ENCODE results near the gene LRP5. TPM values are rescaled to one million over a fixed set of nuclear protein-coding genes. Genes with fewer than 3 reads are reported as not detected.

Gene LRP5
- 10 to 100 TPM; 34.6 to 60.9 TPM for total RNA-seq

DNA sequence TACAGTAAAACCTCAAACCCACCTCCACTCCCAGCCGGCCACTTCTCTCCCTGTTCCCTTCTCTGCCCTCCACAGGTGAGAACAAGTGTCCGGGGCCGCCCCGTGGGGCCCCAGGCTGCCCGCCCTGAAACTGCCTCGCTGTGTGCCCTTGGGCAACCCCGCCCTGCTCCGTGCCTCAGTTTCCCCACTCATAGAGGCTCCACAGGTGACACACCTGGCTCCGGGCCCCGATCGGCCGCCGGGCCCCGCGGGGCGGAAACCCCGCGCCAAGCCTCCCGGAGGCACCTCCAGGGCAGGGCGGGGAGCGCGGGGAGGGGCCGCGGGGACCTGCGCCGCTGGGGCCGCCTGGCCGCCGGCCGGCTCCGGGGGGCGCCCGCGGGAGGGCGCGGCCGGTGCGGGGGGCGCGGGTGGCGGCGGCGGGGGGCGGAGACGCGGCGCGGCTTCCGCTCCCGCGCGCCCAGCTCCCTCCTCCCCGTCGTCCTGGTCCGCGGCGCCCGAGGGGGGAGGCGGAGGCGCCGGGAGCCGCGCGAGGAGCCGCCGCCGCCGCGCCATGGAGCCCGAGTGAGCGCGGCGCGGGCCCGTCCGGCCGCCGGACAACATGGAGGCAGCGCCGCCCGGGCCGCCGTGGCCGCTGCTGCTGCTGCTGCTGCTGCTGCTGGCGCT is at the start of gene LRP5:
Gene LRP5 (plus strand): TSS at position 475 of the 663 bp plus-strand sequence. CDS start 124 bp downstream, at position 599.
- no peaks in the 10 kb centered on the region for H3K9me3 ChIP-seq
- DNase-seq (ENCODE audit: low spot score) = no peak
- peak within 1 kb of the TSS; percentile 69 for H3K4me3 ChIP-seq
- peak within 1 kb of the TSS; percentile 80 to 87 for H3K27ac ChIP-seq
- no peaks in the 10 kb centered on the region for H3K36me3 ChIP-seq
- peaks cover 0 to 48% of the 10 kb centered on the region in 2 donors for H3K4me1 ChIP-seq
- TF ChIP-seq, protein P1, sequence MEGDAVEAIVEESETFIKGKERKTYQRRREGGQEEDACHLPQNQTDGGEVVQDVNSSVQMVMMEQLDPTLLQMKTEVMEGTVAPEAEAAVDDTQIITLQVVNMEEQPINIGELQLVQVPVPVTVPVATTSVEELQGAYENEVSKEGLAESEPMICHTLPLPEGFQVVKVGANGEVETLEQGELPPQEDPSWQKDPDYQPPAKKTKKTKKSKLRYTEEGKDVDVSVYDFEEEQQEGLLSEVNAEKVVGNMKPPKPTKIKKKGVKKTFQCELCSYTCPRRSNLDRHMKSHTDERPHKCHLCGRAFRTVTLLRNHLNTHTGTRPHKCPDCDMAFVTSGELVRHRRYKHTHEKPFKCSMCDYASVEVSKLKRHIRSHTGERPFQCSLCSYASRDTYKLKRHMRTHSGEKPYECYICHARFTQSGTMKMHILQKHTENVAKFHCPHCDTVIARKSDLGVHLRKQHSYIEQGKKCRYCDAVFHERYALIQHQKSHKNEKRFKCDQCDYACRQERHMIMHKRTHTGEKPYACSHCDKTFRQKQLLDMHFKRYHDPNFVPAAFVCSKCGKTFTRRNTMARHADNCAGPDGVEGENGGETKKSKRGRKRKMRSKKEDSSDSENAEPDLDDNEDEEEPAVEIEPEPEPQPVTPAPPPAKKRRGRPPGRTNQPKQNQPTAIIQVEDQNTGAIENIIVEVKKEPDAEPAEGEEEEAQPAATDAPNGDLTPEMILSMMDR (IDR thresholded peaks at IDR 0.05) = no peak
- H3K27me3 ChIP-seq = no peaks in the 10 kb centered on the region

GRCh38 chr11:68263444-68264035 is 48.9 kb upstream of the LRP5 start:
- no peaks in the 10 kb centered on the region for H3K4me1 ChIP-seq
- DNase-seq (ENCODE audit: low spot score) = no peak
- H3K9me3 ChIP-seq = no peaks in the 10 kb centered on the region
- TF ChIP-seq, protein P1 (IDR thresholded peaks at IDR 0.05) = no peak
- H3K27me3 ChIP-seq = no peaks in the 10 kb centered on the region
- no peak overlapping the region for H3K4me3 ChIP-seq
- H3K36me3 ChIP-seq = peaks cover 70% of the 10 kb centered on the region
- no peak overlapping the region for H3K27ac ChIP-seq

- DNase-seq (ENCODE audit: low spot score) = no peak
- TF ChIP-seq, protein P1 (IDR thresholded peaks at IDR 0.05) = no peak
- H3K27ac ChIP-seq = no peak overlapping the region
- H3K36me3 ChIP-seq = peaks cover 70% of the 10 kb centered on the region
- no peaks in the 10 kb centered on the region for H3K27me3 ChIP-seq
- H3K4me3 ChIP-seq = no peak overlapping the region
- H3K4me1 ChIP-seq = peaks cover 0 to 1% of the 10 kb centered on the region in 2 donors
- H3K9me3 ChIP-seq = no peaks in the 10 kb centered on the region
Measured at GRCh38 chr11:68264244-68264643, 48.1 kb upstream of the LRP5 start.

DNA sequence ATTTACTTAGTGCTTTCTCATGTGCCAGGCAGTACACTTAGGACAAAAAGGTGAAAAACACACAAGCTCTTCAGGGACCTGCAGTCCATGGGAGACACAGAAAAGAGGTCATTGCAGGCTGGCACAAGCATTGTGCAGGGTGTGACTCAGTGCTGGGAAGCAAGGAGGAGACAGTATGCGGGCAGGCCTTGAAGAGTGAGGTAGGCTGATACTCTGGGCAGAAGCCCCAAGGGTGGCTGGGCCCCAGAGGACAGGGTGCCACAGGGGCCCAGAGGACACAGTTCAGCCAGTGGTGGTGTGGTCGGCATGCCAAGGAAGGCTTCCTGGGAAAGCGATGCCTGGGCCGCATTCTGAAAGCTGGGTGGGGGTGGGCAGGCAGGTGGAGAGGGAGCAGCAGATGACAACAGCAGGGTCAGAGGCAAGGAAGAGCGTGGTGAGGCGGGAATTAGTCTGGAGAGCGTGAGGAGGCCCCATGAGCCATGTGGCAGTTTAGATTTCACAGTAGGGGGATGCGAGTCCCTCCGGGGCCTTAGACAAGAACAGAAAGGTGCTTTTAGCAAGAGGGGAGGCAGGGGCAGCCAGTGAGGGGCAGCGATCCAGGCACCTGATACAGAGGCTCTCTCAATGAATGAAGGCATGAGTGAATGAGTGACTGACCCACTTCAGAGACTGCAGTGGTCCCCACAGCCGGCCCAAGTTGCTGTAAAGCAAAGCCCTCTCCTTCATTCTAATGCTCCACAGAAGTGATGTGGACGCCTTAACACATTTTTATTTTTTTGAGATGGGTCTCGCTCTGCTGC is 47.5 kb upstream of the LRP5 start:
- H3K9me3 ChIP-seq = no peaks in the 10 kb centered on the region
- H3K36me3 ChIP-seq = peaks cover 70% of the 10 kb centered on the region
- H3K27ac ChIP-seq = no peak overlapping the region
- no peaks in the 10 kb centered on the region for H3K27me3 ChIP-seq
- H3K4me1 ChIP-seq = peaks cover 0 to 8% of the 10 kb centered on the region in 2 donors
- H3K4me3 ChIP-seq = no peak overlapping the region
- TF ChIP-seq, protein P1 (IDR thresholded peaks at IDR 0.05) = no peak
- DNase-seq (ENCODE audit: low spot score) = no peak

DNA sequence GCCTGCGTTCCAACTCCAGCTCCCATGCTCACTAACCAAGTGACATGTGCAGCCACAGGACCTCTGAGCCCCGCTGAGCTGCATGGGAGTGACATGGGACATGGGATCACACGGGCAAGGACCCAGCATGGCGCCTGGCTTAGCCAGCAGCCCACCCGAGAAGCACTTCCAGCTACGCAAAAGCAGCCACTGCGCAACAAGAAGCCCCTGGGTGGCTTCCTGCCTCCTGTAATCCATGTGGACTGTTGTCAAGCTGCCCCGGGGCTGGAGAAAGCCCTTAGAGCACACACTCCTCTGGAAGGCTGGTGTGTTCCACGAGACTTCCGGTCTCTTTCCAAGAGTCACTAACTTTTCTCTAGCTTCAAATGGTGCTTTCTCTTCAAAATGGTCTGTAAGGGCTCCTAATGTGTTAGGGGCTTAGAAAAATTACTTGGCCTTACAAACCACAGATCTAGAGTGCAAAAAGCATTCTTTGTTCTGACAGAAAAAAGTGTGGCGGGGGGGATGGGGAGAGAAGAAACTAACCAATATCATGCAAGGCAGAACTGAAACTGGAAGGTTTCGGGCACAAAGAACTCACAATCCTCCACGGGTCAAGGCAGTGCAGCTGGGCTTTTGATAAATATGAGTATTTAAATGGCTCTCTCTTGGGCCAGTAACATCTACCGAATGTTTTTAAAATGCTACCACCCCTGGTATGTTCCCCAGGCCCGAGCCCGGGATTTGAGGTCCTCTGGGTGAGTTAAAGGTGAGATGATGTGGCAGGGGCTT is 46.1 kb upstream of the LRP5 start:
- DNase-seq (ENCODE audit: low spot score) = no peak
- no peak overlapping the region for H3K27ac ChIP-seq
- no peak overlapping the region for H3K4me3 ChIP-seq
- H3K4me1 ChIP-seq = peaks cover 0 to 22% of the 10 kb centered on the region in 2 donors
- H3K9me3 ChIP-seq = no peaks in the 10 kb centered on the region
- TF ChIP-seq, protein P1 (IDR thresholded peaks at IDR 0.05) = no peak
- H3K36me3 ChIP-seq = peaks cover 63% of the 10 kb centered on the region
- H3K27me3 ChIP-seq = no peaks in the 10 kb centered on the region

Measured in right atrium auricular region (tissue), 2 donors.